Sigmoid colon (tissue), 7 donors: ENCODE measurements around the gene PDGFRB. TPM values are rescaled to one million over a fixed set of nuclear protein-coding genes. Genes with fewer than 3 reads are reported as not detected.

ENCODE experiments used
- DNase-seq: peaks from one replicate; pipeline ENCODE4 v3.0.0-alpha.2; 2019
- H3K27ac ChIP-seq, 4 donors: fragments of 200-600 bp; sonication (generic); one replicate each; pipeline ENCODE4 v1.5.1; 2016 to 2019; ENCODE audit warnings: mild to moderate bottlenecking in 1 of 4
- H3K27me3 ChIP-seq, 3 donors: fragments of 200-600 bp; sonication (generic); one replicate each; pipeline ENCODE4 v1.5.1; 2019; ENCODE audit warnings: mild to moderate bottlenecking in 1 of 3
- H3K36me3 ChIP-seq, 4 donors: fragments of 200-600 bp; sonication (generic); one replicate each; pipeline ENCODE4 v1.5.1; 2016 to 2019
- H3K4me1 ChIP-seq, 4 donors: fragments of 200-600 bp; sonication (generic); one replicate each; pipeline ENCODE4 v1.5.1; 2017 to 2019
- H3K4me3 ChIP-seq, 4 donors: fragments of 200-600 bp; sonication (generic); one replicate each; pipeline ENCODE4 v1.5.1; 2017 to 2019; ENCODE audit warnings: mild to moderate bottlenecking in 2 of 4, moderate library complexity in 1 of 4
- H3K9me3 ChIP-seq, 4 donors: fragments of 200-600 bp in 3 of 4; sonication (generic) in 3 of 4; one replicate each; pipeline versions ENCODE4 v1.5.1 to v1.6.1; 2013 to 2019
- CTCF ChIP-seq, 4 experiments: fragments of 450-650 bp in 3 of 4; fragments of 200-600 bp in 1 of 4; IDR thresholded peaks; one replicate each; pipeline ENCODE4 v1.5.1; 2016 to 2019; ENCODE audit warnings: antibody characterized with exemption in 4 of 4, mild to moderate bottlenecking in 3 of 4, moderate library complexity in 2 of 4
- EP300 ChIP-seq, 4 donors: sonication (generic); formaldehyde crosslinking; IDR thresholded peaks; one replicate each; pipeline ENCODE4 v1.6.1; 2017; ENCODE audit warnings: antibody characterized with exemption in 4 of 4
- POLR2A ChIP-seq, 2 donors: fragments of 450-650 bp; IDR thresholded peaks; one replicate each; pipeline ENCODE4 v1.6.1; 2016; ENCODE audit warnings: antibody characterized with exemption in 2 of 2, mild to moderate bottlenecking in 2 of 2, moderate library complexity in 2 of 2
- POLR2AphosphoS5 ChIP-seq, 4 donors: sonication (generic); formaldehyde crosslinking; IDR thresholded peaks; one replicate each; pipeline ENCODE4 v1.6.1; 2017; ENCODE audit warnings: antibody characterized with exemption in 4 of 4
- WGBS, 2 donors: extraction: QIAGEN DNeasy Blood & Tissue Kit; methylation state at CpG; one replicate each; pipeline ENCODE4 v1.1.7; 2013; 5-methylcytosine and 5-hydroxymethylcytosine counted together
- intact Hi-C: fragments of 100-400 bp; cut with DNase I; formaldehyde crosslinking; loops from one replicate; pipeline ENCODE4 v1.15.1; 2023
- polyA plus RNA-seq, 3 donors: library from polyadenylated mRNA; stranded (reverse); fragments of 200-250 nt; gene quantifications; one replicate each; pipeline ENCODE4 v1.2.3, GENCODE V29; 2013
- total RNA-seq, 4 donors: library from RNA; depleted of rRNA; stranded (reverse); fragments of >200 nt; gene quantifications; one replicate each; pipeline ENCODE4 v1.1.0, GENCODE V29; 2016
- donor health status: healthy with polysubstance abuse.
- donor health status: Bipolar disorder and iron deficiency.
- donor health status: healthy.

The PDGFRB gene
- total and polyA plus RNA-seq, 7 donors, result 3.9 to 104 (median 54.9) TPM

- intact Hi-C loops, result no loop called here
- H3K27ac ChIP-seq, result peak overlapping the region; percentile 84 to 92 (median 87)
- H3K4me1 ChIP-seq, result peaks cover 0 to 67% (median 65%) of the 10 kb centered on the region in 4 donors
- no peak overlapping the region for H3K4me3 ChIP-seq
- WGBS, 2 donors, result 51 to 66% methylated on average over 12 of the region's 12 CpGs
- DNase-seq, result no peak
- no peaks in the 10 kb centered on the region for H3K27me3 ChIP-seq
- no peaks in the 10 kb centered on the region for H3K9me3 ChIP-seq
- TF ChIP-seq EP300 (IDR thresholded peaks at IDR 0.05), result no peak
- no peak for TF ChIP-seq POLR2A (IDR thresholded peaks at IDR 0.05)
- TF ChIP-seq CTCF (IDR thresholded peaks at IDR 0.05), result no peak
- H3K36me3 ChIP-seq, result peaks cover 0 to 27% (median 6%) of the 10 kb centered on the region in 4 donors
These were observed 18.3 kb downstream of the PDGFRB start for GRCh38 chr5:150137168-150137957.

- Histone ChIP-seq H3K9me3 (no peaks in the 10 kb centered on the region), H3K27ac (peak overlapping the region; percentile 84 to 92 (median 87)), H3K4me3 (no peak overlapping the region), H3K27me3 (no peaks in the 10 kb centered on the region), H3K36me3 (peaks cover 0 to 27% (median 6%) of the 10 kb centered on the region in 4 donors), H3K4me1 (peaks cover 0 to 67% (median 65%) of the 10 kb centered on the region in 4 donors)
- TF ChIP-seq POLR2A (IDR thresholded peaks at IDR 0.05) (no peak), EP300 (IDR thresholded peaks at IDR 0.05) (no peak), POLR2AphosphoS5 (IDR thresholded peaks at IDR 0.05) (no peak), CTCF (IDR thresholded peaks at IDR 0.05) (no peak)
- 89% methylated on average over 16 of the region's 16 CpGs for WGBS, 2 donors
- no peak for DNase-seq
- intact Hi-C loops, result no loop called here
These were observed 19.1 kb downstream of the PDGFRB start for GRCh38 chr5:150136305-150137167.

- no peaks in the 10 kb centered on the region for H3K9me3 ChIP-seq
- 86 to 89% methylated on average over 21 of the region's 21 CpGs for WGBS, 2 donors
- peak overlapping the region; percentile 53 to 92 (median 84) for H3K27ac ChIP-seq
- H3K4me3 ChIP-seq, result no peak overlapping the region
- DNase-seq, result no peak
- intact Hi-C loops, result no loop called here
- peaks cover 0 to 67% (median 62%) of the 10 kb centered on the region in 4 donors for H3K4me1 ChIP-seq
- TF ChIP-seq POLR2AphosphoS5 (IDR thresholded peaks at IDR 0.05), result no peak
- no peak for TF ChIP-seq CTCF (IDR thresholded peaks at IDR 0.05)
- no peak for TF ChIP-seq POLR2A (IDR thresholded peaks at IDR 0.05)
- no peak for TF ChIP-seq EP300 (IDR thresholded peaks at IDR 0.05)
- no peaks in the 10 kb centered on the region for H3K27me3 ChIP-seq
- H3K36me3 ChIP-seq, result peaks cover 0 to 27% (median 6%) of the 10 kb centered on the region in 4 donors
These were observed 19.9 kb downstream of the PDGFRB start for GRCh38 chr5:150135557-150136304.

- Histone ChIP-seq H3K9me3 (no peaks in the 10 kb centered on the region), H3K4me1 (peaks cover 0 to 65% (median 60%) of the 10 kb centered on the region in 4 donors), H3K27ac (peak overlapping the region in 1 of 4 donors; percentile 92), H3K4me3 (no peak overlapping the region), H3K27me3 (no peaks in the 10 kb centered on the region), H3K36me3 (peaks cover 0 to 31% (median 6%) of the 10 kb centered on the region in 4 donors)
- no peak for DNase-seq
- intact Hi-C loops, result no loop called here
- 76 to 77% methylated on average over 7 of the region's 7 CpGs for WGBS, 2 donors
- no peak for TF ChIP-seq POLR2A (IDR thresholded peaks at IDR 0.05)
- no peak for TF ChIP-seq CTCF (IDR thresholded peaks at IDR 0.05)
These were observed 21.5 kb downstream of the PDGFRB start for GRCh38 chr5:150134198-150134588.
